Measurements from ENCODE around the gene CCL24.

GRCh38 chr7:75835688-75836285 is 22.2 kb upstream of the CCL24 start:
- no peak for TF ChIP-seq GATA3 (IDR thresholded peaks at IDR 0.05; ENCODE audit: low read depth, low read length)
- no peak for TF ChIP-seq GATA2 (IDR thresholded peaks at IDR 0.05; ENCODE audit: low read depth, low read length)

All from SH-SY5Y (cell line).